Muscle of leg (tissue), 11 donors: ENCODE data around the gene CHMP4A. TPM values are rescaled to one million over a fixed set of nuclear protein-coding genes. Genes with fewer than 3 reads are reported as not detected.

Experiments used
- DNase-seq: peaks from one replicate; pipeline ENCODE4 v3.0.0; 2013
- H3K27ac ChIP-seq: one replicate; pipeline ENCODE4 v1.5.1; 2013; ENCODE audit warnings: mild to moderate bottlenecking, low read length, control low read depth
- H3K27me3 ChIP-seq: one replicate; pipeline ENCODE4 v1.6.1; 2013; ENCODE audit warnings: low read length; ENCODE audit not compliant: control insufficient read depth, insufficient read depth
- H3K36me3 ChIP-seq: one replicate; pipeline ENCODE4 v1.6.1; 2013; ENCODE audit warnings: low read length; ENCODE audit not compliant: control insufficient read depth, insufficient read depth
- H3K4me1 ChIP-seq: one replicate; pipeline ENCODE4 v1.6.1; 2013; ENCODE audit warnings: low read length; ENCODE audit not compliant: control insufficient read depth, insufficient read depth
- H3K4me3 ChIP-seq: one replicate; pipeline ENCODE4 v1.5.1; 2013; ENCODE audit warnings: low read length, control low read depth
- H3K9me3 ChIP-seq: replicated peaks from 2 replicates; pipeline ENCODE4 v1.6.1; 2013; ENCODE audit warnings: low read depth, low read length; ENCODE audit not compliant: control insufficient read depth
- WGBS: methylation state at CpG from one replicate; pipeline ENCODE4 v1.1.5; 2013; ENCODE audit warnings: missing lambda C conversion rate; ENCODE audit not compliant: insufficient coverage; 5-methylcytosine and 5-hydroxymethylcytosine counted together
- polyA plus RNA-seq, 8 donors: library from polyadenylated mRNA; unstranded; fragments of 120-200 nt; gene quantifications; one replicate each; pipeline versions ENCODE4 v1.2.1 to v1.2.3, GENCODE V29; 2013; ENCODE audit warnings: inconsistent platforms in 1 of 8, low replicate concordance in 1 of 8; ENCODE audit not compliant: insufficient read length in 8 of 8, insufficient read depth in 1 of 8
- total RNA-seq: library from RNA; stranded (reverse); fragments of 120-200 nt; gene quantifications from one replicate; pipeline ENCODE4 v1.2.4, GENCODE V29; 2013

CHMP4A gene
- total and polyA plus RNA-seq, 9 donors = 29.8 to 45.1 (median 41.5) TPM

- Histone ChIP-seq H3K4me3 (no peak overlapping the region), H3K36me3 (peaks cover 5% of the 10 kb centered on the region), H3K27ac (no peak overlapping the region), H3K9me3 (no peaks in the 10 kb centered on the region), H3K4me1 (peaks cover 5% of the 10 kb centered on the region), H3K27me3 (no peaks in the 10 kb centered on the region)
- 80% methylated on average over 1 of the region's 9 CpGs for WGBS
- no peak for DNase-seq
These were observed 44.8 kb upstream of the CHMP4A start for GRCh38 chr14:24258119-24258518.

GRCh38 chr14:24256960-24257359 lies 43.7 kb upstream of the CHMP4A start:
- DNase-seq = no peak
- WGBS = 63% methylated on average over 4 of the region's 4 CpGs

GRCh38 chr14:24255931-24256711 lies 42.8 kb upstream of the CHMP4A start:
- peaks cover 5% of the 10 kb centered on the region for H3K4me1 ChIP-seq
- H3K9me3 ChIP-seq = no peaks in the 10 kb centered on the region
- no peaks in the 10 kb centered on the region for H3K27me3 ChIP-seq
- no peak overlapping the region for H3K27ac ChIP-seq
- no peak overlapping the region for H3K4me3 ChIP-seq
- peaks cover 5% of the 10 kb centered on the region for H3K36me3 ChIP-seq
- WGBS = 82% methylated on average over 9 of the region's 12 CpGs
- DNase-seq = no peak

More at GRCh38 chr14:24256960-24257359, 43.7 kb upstream of the CHMP4A start:
- Histone ChIP-seq H3K4me1 (peaks cover 5% of the 10 kb centered on the region), H3K36me3 (peaks cover 5% of the 10 kb centered on the region), H3K9me3 (no peaks in the 10 kb centered on the region), H3K27me3 (no peaks in the 10 kb centered on the region), H3K27ac (no peak overlapping the region), H3K4me3 (no peak overlapping the region)

GRCh38 chr14:24255438-24255837 lies 42.1 kb upstream of the CHMP4A start:
- WGBS = 73% methylated on average over 4 of the region's 8 CpGs
- H3K4me3 ChIP-seq = no peak overlapping the region
- no peak overlapping the region for H3K27ac ChIP-seq
- peaks cover 5% of the 10 kb centered on the region for H3K4me1 ChIP-seq
- H3K36me3 ChIP-seq = peaks cover 5% of the 10 kb centered on the region
- no peaks in the 10 kb centered on the region for H3K9me3 ChIP-seq
- no peak for DNase-seq
- no peaks in the 10 kb centered on the region for H3K27me3 ChIP-seq

- no peaks in the 10 kb centered on the region for H3K9me3 ChIP-seq
- H3K4me3 ChIP-seq = no peak overlapping the region
- no peak for DNase-seq
- H3K36me3 ChIP-seq = peaks cover 5% of the 10 kb centered on the region
- 90% methylated on average over 18 of the region's 19 CpGs for WGBS
- H3K27ac ChIP-seq = no peak overlapping the region
- peaks cover 5% of the 10 kb centered on the region for H3K4me1 ChIP-seq
- no peaks in the 10 kb centered on the region for H3K27me3 ChIP-seq
These were observed 41.5 kb upstream of the CHMP4A start for GRCh38 chr14:24254630-24255392.

GRCh38 chr14:24253936-24254335 lies 40.6 kb upstream of the CHMP4A start:
- H3K4me1 ChIP-seq = no peaks in the 10 kb centered on the region
- H3K36me3 ChIP-seq = peaks cover 5% of the 10 kb centered on the region
- H3K27me3 ChIP-seq = no peaks in the 10 kb centered on the region
- WGBS = 50% methylated on average over 1 of the region's 7 CpGs
- DNase-seq = no peak
- no peak overlapping the region for H3K27ac ChIP-seq
- H3K9me3 ChIP-seq = no peaks in the 10 kb centered on the region
- no peak overlapping the region for H3K4me3 ChIP-seq

- Histone ChIP-seq H3K9me3 (no peaks in the 10 kb centered on the region), H3K27me3 (no peaks in the 10 kb centered on the region), H3K4me3 (no peak overlapping the region), H3K4me1 (no peaks in the 10 kb centered on the region), H3K36me3 (peaks cover 5% of the 10 kb centered on the region), H3K27ac (no peak overlapping the region)
- WGBS = 77% methylated on average over 6 of the region's 11 CpGs
- no peak for DNase-seq
These were observed 39.2 kb upstream of the CHMP4A start for GRCh38 chr14:24252289-24253124.

- H3K9me3 ChIP-seq = no peaks in the 10 kb centered on the region
- peaks cover 5% of the 10 kb centered on the region for H3K36me3 ChIP-seq
- DNase-seq = no peak
- H3K4me3 ChIP-seq = no peak overlapping the region
- WGBS = 75% methylated on average over 1 of the region's 1 CpG
- no peaks in the 10 kb centered on the region for H3K27me3 ChIP-seq
- no peaks in the 10 kb centered on the region for H3K4me1 ChIP-seq
- no peak overlapping the region for H3K27ac ChIP-seq
These were observed 38.6 kb upstream of the CHMP4A start for GRCh38 chr14:24251880-24252288.

- no peak overlapping the region for H3K4me3 ChIP-seq
- H3K9me3 ChIP-seq = no peaks in the 10 kb centered on the region
- no peaks in the 10 kb centered on the region for H3K27me3 ChIP-seq
- 47% methylated on average over 4 of the region's 4 CpGs for WGBS
- H3K4me1 ChIP-seq = no peaks in the 10 kb centered on the region
- no peak overlapping the region for H3K27ac ChIP-seq
- H3K36me3 ChIP-seq = peaks cover 5% of the 10 kb centered on the region
- no peak for DNase-seq
These were observed 37.1 kb upstream of the CHMP4A start for GRCh38 chr14:24250354-24250753.
